ENCODE measurements around the gene IL1RAPL1. TPM values are rescaled to one million over a fixed set of nuclear protein-coding genes. Genes with fewer than 3 reads are reported as not detected.

The IL1RAPL1 gene
- total RNA-seq, 1 donor from 2014 or later: 0.16 TPM

DNA sequence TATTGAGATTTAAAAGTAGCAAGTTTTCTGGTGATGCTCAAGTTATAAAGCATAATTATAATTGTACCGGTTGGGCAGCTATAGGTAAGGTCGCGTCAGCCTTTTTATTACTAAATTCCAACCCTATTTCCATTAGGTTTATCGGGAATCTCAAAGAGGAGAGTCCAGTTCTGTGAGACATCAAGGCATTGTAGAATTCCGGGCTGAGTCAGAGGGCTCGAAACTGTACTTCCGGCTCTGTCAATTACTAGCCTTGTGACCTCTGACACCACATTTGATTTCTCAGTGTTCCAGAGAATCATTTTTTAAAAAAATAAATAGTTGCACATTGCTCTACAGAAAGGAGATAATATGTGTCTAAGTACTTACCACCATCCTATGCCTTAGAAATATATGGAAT is 4.3 kb downstream of the IL1RAPL1 start:
- no peak overlapping the region for H3K4me3 Mint-ChIP-seq (ENCODE audit: unreplicated experiment)
- no peaks in the 10 kb centered on the region for H3K36me3 Mint-ChIP-seq (ENCODE audit: low read depth, unreplicated experiment)
- no peak overlapping the region for H3K4me2 ChIP-seq (ENCODE audit: low read length)
- no peak overlapping the region for H3K27ac ChIP-seq (ENCODE audit: low read depth, low read length)
- no peaks in the 10 kb centered on the region for H3K9me3 ChIP-seq (ENCODE audit: insufficient read depth, low read depth, low read length)
- no peak overlapping the region for H3K4me3 ChIP-seq (ENCODE audit: insufficient read depth, low read depth, low read length)
- no peaks in the 10 kb centered on the region for H3K27me3 ChIP-seq (ENCODE audit: insufficient read depth, low read length)
- H3K27ac Mint-ChIP-seq (ENCODE audit: unreplicated experiment): no peak overlapping the region
- FAIRE-seq: peak; percentile 82
- H3K79me2 ChIP-seq (ENCODE audit: insufficient read depth, low read length): no peaks in the 10 kb centered on the region
- no peaks in the 10 kb centered on the region for H3K36me3 ChIP-seq (ENCODE audit: insufficient read depth, low read length)
- H4K20me1 ChIP-seq (ENCODE audit: insufficient read depth, low read length): no peaks in the 10 kb centered on the region
- no peak overlapping the region for H2AFZ ChIP-seq (ENCODE audit: low read depth, low read length)
- no peaks in the 10 kb centered on the region for H3K4me1 Mint-ChIP-seq (ENCODE audit: low read depth, unreplicated experiment)
- peaks cover 4% of the 10 kb centered on the region for H3K4me1 ChIP-seq (ENCODE audit: insufficient read depth, low read length)
- TF ChIP-seq EZH2 (IDR thresholded peaks at IDR 0.05; ENCODE audit: insufficient read depth, low read length) (no peak), CTCF (IDR thresholded peaks at IDR 0.05; ENCODE audit: insufficient read depth, low read depth, low read length) (no peak)
- DNase-seq (ENCODE audit: low read depth): no peak
- H3K9me3 Mint-ChIP-seq (ENCODE audit: unreplicated experiment): no peaks in the 10 kb centered on the region
- no peaks in the 10 kb centered on the region for H3K27me3 Mint-ChIP-seq (ENCODE audit: low read depth, unreplicated experiment)
- H3K9ac ChIP-seq (ENCODE audit: low read length): no peak overlapping the region

GRCh38 chrX:28595346-28595745 is 8.1 kb downstream of the IL1RAPL1 start:
- no peak overlapping the region for H3K27ac Mint-ChIP-seq (ENCODE audit: unreplicated experiment)
- H3K9ac ChIP-seq (ENCODE audit: low read length): no peak overlapping the region
- H3K4me3 Mint-ChIP-seq (ENCODE audit: unreplicated experiment): no peak overlapping the region
- H3K4me1 Mint-ChIP-seq (ENCODE audit: low read depth, unreplicated experiment): no peaks in the 10 kb centered on the region
- peak; percentile 65 for FAIRE-seq
- no peak for DNase-seq (ENCODE audit: low read depth)
- H3K27ac ChIP-seq (ENCODE audit: low read depth, low read length): no peak overlapping the region
- no peaks in the 10 kb centered on the region for H3K36me3 Mint-ChIP-seq (ENCODE audit: low read depth, unreplicated experiment)
- no peak overlapping the region for H3K4me3 ChIP-seq (ENCODE audit: insufficient read depth, low read depth, low read length)
- no peaks in the 10 kb centered on the region for H3K9me3 Mint-ChIP-seq (ENCODE audit: unreplicated experiment)
- H3K9me3 ChIP-seq (ENCODE audit: insufficient read depth, low read depth, low read length): no peaks in the 10 kb centered on the region
- no peaks in the 10 kb centered on the region for H4K20me1 ChIP-seq (ENCODE audit: insufficient read depth, low read length)
- H3K4me2 ChIP-seq (ENCODE audit: low read length): no peak overlapping the region
- no peaks in the 10 kb centered on the region for H3K27me3 ChIP-seq (ENCODE audit: insufficient read depth, low read length)
- no peaks in the 10 kb centered on the region for H3K4me1 ChIP-seq (ENCODE audit: insufficient read depth, low read length)
- H3K79me2 ChIP-seq (ENCODE audit: insufficient read depth, low read length): no peaks in the 10 kb centered on the region
- no peak overlapping the region for H2AFZ ChIP-seq (ENCODE audit: low read depth, low read length)
- no peaks in the 10 kb centered on the region for H3K27me3 Mint-ChIP-seq (ENCODE audit: low read depth, unreplicated experiment)
- TF ChIP-seq CTCF (IDR thresholded peaks at IDR 0.05; ENCODE audit: insufficient read depth, low read depth, low read length): no peak
- TF ChIP-seq EZH2 (IDR thresholded peaks at IDR 0.05; ENCODE audit: insufficient read depth, low read length): no peak
- no peaks in the 10 kb centered on the region for H3K36me3 ChIP-seq (ENCODE audit: insufficient read depth, low read length)

- Histone ChIP-seq H3K27ac (ENCODE audit: low read depth, low read length) (no peak overlapping the region), H3K4me1 (ENCODE audit: insufficient read depth, low read length) (no peaks in the 10 kb centered on the region), H3K36me3 (ENCODE audit: insufficient read depth, low read length) (no peaks in the 10 kb centered on the region), H3K79me2 (ENCODE audit: insufficient read depth, low read length) (no peaks in the 10 kb centered on the region), H3K9ac (ENCODE audit: low read length) (no peak overlapping the region), H3K27me3 (ENCODE audit: insufficient read depth, low read length) (no peaks in the 10 kb centered on the region), H3K4me2 (ENCODE audit: low read length) (no peak overlapping the region), H3K9me3 (ENCODE audit: insufficient read depth, low read depth, low read length) (no peaks in the 10 kb centered on the region), H3K4me3 (ENCODE audit: insufficient read depth, low read depth, low read length) (no peak overlapping the region), H2AFZ (ENCODE audit: low read depth, low read length) (no peak overlapping the region), H4K20me1 (ENCODE audit: insufficient read depth, low read length) (no peaks in the 10 kb centered on the region)
- Mint-ChIP-seq H3K4me3 (ENCODE audit: unreplicated experiment) (no peak overlapping the region), H3K4me1 (ENCODE audit: low read depth, unreplicated experiment) (no peaks in the 10 kb centered on the region), H3K27me3 (ENCODE audit: low read depth, unreplicated experiment) (no peaks in the 10 kb centered on the region), H3K27ac (ENCODE audit: unreplicated experiment) (no peak overlapping the region), H3K9me3 (ENCODE audit: unreplicated experiment) (no peaks in the 10 kb centered on the region), H3K36me3 (ENCODE audit: low read depth, unreplicated experiment) (no peaks in the 10 kb centered on the region)
- FAIRE-seq (no peak), DNase-seq (ENCODE audit: low read depth) (no peak)
- no peak for TF ChIP-seq EZH2 (IDR thresholded peaks at IDR 0.05; ENCODE audit: insufficient read depth, low read length)
- no peak for TF ChIP-seq CTCF (IDR thresholded peaks at IDR 0.05; ENCODE audit: insufficient read depth, low read depth, low read length)
Observed at GRCh38 chrX:28599957-28600356, 12.7 kb downstream of the IL1RAPL1 start.
